Stimulated activated naive CD4-positive, alpha-beta T cell (primary cell): ENCODE data around the gene L3MBTL2.

Experiments used
- DNase-seq, 6 experiments: peaks; one replicate each; lab custom pipeline; 2025; lab: John Stamatoyannopoulos, UW

L3MBTL2 gene

DNA sequence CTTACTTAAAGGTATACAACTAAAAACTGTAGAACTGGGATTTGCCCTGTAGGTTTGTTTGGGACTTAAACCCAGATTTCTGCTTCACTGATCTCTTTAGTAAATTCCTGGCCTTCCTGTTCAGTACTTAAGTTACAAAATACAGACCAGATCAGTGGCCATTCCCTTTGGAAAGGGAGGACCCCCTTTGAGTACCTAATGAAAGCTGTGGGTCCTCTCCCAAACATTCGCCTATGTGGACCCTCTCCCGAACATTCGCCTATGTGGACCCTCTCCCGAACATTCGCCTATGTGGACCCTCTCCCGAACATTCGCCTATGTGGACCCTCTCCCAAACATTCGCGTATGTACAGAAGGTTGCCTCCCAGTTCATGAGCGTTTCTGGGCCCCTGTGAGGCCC lies 10.3 kb downstream of the L3MBTL2 start:
- no peak for DNase-seq

DNA sequence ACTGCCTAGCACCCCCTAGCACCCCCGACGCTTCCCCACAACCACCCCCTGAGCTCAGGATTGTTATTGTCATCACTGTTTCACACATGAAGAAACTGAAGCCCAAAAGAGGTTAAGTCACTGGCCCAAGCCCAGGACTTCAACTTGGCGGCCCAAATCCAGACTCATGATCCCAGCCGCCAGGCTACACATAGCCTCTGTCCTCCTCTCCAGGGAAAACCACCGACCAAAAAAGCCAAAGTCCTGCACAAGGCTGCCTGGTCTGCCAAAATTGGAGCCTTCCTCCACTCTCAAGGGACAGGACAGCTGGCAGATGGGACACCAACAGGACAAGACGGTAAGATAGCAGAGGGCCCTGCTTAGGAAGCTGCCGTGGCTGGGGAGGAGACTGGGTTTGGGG lies 10.8 kb downstream of the L3MBTL2 start:
- DNase-seq = no peak

- no peak for DNase-seq
Measured at GRCh38 chr22:41216984-41217383, 11.9 kb downstream of the L3MBTL2 start.

GRCh38 chr22:41217553-41218157 lies 12.5 kb downstream of the L3MBTL2 start:
- peak in 4 of 6 experiments; percentile 28 to 49 (median 34) for DNase-seq

DNA sequence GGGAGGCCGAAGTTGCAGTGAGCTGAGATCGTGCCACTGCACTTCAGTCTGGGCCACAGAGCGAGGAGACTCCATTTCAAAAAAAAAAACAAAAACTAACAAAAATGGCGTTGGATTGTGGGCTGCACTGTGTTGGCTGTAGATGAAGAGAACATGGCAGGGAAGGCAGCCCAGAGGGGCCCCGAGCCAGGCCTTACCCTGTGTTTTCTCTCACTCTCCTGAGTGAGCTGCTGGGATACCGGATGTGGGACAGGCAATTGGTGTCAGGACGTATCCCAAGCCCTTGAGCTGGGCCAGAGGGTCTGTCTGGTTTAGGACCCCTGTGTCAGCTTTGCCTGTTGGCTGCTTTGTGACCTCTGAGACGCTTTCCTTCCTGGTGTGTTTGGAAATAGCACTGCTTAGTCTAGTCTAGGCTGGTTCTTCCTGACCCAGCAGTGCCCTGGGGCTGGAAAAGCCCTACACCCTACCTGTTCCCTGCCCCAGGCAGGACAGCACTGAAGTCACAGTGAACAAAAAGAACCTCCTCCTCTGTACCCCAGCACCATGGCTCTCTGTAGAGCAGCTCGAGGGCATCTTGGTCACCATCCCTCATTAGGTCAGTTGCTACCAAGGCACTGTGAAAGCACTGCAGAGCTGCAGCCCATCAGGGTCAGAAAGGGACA lies 17.9 kb downstream of the L3MBTL2 start:
- no peak for DNase-seq

- DNase-seq = no peak
Measured at GRCh38 chr22:41223535-41223934, 18.4 kb downstream of the L3MBTL2 start.

DNA sequence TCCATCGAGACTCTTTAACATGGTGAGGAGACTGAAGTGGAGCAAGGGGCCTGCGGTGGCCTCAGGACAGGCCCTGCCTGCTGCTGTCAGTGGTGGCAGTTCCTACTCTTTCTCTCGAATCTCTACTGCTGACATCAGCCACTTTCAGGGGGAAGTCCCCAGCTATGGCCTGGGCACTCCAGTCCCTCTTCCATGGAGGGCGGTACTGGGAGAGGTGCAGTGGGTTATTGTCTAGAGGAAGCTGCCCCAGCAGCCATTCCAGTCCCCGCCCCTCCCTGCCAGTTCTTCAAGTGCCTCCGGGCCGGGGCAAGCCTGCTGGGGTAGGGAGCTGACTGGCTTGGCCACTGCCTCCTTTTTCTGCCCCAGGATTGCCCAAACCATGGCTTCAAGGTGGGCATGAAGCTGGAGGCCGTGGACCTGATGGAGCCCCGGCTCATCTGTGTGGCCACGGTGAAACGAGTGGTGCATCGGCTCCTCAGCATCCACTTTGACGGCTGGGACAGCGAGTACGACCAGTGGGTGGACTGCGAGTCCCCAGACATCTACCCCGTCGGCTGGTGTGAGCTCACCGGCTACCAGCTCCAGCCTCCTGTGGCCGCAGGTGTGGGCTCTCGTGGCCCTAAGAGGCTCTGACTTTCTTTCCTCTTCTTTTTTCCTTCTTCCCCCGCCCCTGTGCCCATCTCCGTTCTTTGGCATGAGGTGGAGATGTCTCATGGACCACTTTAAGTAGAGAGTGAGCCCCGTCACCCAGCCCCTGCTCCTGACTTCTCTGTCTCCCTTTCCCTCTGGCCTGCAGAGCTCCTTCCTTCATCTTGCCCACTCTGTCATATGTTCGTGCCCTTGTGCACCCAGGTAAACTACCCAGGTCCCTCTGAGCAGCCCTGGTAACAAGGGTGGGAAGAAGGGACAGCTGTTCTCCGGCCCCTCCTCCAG lies 21.9 kb downstream of the L3MBTL2 start:
- DNase-seq = no peak

DNA sequence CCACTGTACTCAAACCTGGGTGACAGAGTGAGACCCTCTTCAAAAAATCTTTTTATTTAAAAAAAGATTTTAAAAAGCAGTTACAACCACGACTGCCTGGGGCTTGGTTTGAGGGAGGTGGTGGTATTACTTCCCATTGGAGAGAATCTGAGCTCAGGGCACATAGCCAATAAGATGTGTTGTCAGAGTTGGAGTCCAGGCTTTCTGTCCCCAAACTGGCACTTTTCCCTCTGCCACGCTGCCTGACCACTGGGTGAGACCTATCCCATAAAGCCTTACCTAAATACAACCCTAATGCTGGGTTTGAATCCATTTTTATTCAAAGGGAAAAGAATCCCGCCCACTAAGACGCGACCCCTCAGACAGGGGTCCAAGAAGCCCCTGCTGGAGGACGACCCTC lies 24.1 kb downstream of the L3MBTL2 start:
- no peak for DNase-seq

- no peak for DNase-seq
Measured at GRCh38 chr22:41229730-41230400, 24.8 kb downstream of the L3MBTL2 start.

DNA sequence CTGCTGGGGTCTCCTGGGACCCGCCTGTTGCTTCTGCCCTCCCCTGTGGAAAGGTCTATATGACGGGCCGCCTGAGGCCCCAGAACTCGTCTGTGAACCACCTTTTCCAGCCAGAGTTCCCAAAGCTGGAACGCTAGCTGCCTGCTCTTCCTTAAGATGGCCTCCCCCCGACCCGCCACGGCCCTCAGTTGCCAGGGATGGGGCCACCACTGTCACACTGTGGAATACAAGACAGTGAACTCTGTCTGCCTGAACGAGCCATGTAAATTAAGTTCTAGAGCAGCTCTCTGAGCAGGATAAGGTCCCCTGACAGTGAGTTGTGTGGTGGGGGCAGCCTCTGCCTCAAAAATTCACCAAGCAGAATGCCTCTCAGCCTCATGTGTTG lies 25.3 kb downstream of the L3MBTL2 start:
- DNase-seq = no peak

- no peak for DNase-seq
Measured at GRCh38 chr22:41231369-41231768, 26.3 kb downstream of the L3MBTL2 start.

DNA sequence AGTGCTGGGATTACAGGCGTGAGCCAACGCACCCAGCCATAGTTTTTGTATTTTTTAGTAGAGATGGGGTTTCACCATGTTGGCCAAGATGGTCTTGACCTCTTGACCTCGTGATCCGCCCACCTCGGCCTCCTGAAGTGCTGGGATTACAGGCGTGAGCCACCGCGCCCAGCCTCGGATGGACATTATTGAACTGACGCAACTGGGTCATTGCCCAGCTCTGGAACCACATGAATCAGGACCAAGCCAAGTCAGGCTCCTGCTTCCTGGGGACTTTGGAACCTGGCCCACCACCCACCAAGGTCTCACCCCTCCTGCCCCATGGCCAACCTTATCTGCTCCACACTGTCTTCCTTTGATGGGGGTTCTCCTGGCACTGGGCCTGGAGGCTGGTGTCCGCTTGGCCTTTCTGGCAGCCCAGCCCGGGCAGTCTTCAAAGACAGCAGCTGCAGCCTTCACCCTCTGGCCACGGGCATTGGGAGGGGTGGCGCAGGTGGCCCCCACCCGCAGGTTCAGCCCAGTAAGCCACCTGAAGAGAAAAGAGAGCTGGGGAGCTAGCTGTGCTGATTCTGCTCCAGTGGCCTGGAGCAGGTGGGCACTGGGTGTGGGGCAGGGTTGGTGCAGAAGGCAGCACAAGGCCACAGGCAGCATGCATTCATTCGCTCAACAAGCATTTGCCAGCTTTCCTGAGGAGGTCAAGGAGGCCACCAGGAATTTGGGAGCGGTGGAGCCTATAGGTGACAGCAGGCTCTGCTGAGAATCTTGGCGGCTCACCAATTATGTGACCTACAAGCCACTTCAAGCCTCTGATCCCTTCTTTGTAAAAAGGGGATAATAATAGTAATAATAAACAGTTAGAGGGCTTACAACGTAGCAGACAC lies 29.9 kb downstream of the L3MBTL2 start:
- no peak for DNase-seq

DNA sequence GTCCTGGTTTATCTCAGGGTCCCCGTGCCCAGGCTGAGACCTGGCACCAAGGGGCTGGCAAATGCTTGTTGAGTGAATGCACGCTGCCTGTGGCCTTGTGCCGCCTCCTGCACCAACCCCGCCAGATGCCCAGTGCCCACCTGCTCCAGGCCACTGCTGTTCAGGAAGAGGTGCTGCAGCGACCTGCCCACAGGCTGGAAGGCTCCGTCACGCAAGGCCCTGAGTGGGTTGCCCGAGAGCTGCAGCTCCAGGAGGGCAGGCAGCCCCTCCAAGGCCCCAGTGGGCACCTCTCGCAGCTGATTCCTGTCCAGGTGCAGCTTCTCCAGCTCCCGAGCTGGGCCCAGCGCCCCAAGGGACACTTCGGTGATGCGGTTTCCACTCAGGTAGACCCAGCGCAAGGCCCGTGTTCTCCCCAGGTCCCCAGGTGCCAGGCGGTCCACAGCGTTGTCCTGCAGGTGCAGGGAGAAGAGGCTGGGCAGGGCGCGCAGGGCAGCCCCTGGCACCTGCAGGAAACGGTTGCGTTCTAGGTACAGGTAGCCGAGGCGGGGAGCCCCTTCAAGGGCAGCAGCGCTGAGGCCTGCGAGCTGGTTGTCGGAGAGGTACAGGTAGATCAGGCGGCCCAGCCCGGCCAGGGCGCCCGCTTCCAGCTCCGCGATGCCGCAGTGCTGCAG lies 32.1 kb downstream of the L3MBTL2 start:
- DNase-seq = no peak

- peak; percentile 70 to 86 (median 75) for DNase-seq
Measured at GRCh38 chr22:41237707-41238569, 32.8 kb downstream of the L3MBTL2 start.

DNA sequence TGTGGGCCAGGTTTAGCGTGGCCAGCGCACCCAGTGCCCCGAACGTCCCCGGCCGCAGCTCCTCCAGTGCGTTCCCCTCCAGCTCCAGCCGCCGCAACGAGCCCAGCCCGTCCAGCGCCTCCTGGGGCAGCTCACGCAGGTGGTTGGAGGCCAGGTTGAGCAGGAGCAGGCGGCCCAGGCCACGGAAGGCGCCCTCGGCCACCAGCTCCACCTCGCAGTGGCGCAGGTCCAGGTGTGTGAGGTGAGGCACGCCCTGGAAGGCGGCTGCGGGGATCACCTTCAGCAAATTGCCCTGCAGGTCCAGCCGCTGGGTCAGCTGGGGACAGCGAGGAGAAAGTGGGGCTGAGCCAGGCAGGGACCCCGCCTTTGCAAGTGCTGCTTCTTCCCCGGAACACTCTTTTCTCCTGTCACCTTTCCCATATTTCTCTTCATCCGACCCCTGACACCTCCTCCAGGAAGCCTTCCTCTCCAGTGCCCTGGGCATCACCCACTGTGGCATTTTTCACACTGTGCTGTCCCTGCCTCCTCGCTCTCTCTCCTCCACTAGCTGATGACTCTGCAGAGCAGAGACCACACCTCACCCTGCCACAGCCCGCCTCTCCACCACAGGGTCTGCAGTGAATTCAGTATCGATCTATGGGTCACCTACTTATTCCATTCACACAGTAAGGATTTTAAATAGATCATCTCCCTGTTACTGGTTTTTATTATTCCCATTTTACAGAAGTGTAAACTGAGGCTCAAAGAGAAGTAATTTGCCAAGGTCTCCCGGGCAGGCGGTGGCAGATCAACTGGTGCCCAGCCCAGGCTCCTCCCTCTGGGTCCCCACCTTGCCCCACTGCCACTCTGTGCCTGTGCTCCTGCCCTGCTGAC lies 33.7 kb downstream of the L3MBTL2 start:
- no peak for DNase-seq

GRCh38 chr22:41239443-41240128 lies 34.5 kb downstream of the L3MBTL2 start:
- DNase-seq = no peak

- DNase-seq = no peak
Measured at GRCh38 chr22:41240377-41241132, 35.4 kb downstream of the L3MBTL2 start, which contains the start of gene CHADL. TSS of gene CHADL (minus strand) at chr22:41240931. CDS start at chr22:41240881, 50 bp downstream.
